GM12865 (cell line): Measurements from ENCODE around the gene PRUNE1.

ENCODE experiments used
- DNase-seq: peaks from one replicate; pipeline ENCODE4 v3.0.0; 2010; ENCODE audit warnings: low read depth
- H3K4me3 ChIP-seq: 2 replicates; pipeline ENCODE4 v1.5.1; 2011; ENCODE audit warnings: mild to moderate bottlenecking, low read depth, low read length, control low read depth
- TF ChIP-seq, protein P1 (sequence below): IDR thresholded peaks from 2 replicates; pipeline ENCODE4 v1.5.1; 2011; ENCODE audit warnings: low read length, control low read depth, low read depth, inconsistent platforms; ENCODE audit not compliant: insufficient read depth; ENCODE audit errors: missing control alignments

PRUNE1 gene

DNA sequence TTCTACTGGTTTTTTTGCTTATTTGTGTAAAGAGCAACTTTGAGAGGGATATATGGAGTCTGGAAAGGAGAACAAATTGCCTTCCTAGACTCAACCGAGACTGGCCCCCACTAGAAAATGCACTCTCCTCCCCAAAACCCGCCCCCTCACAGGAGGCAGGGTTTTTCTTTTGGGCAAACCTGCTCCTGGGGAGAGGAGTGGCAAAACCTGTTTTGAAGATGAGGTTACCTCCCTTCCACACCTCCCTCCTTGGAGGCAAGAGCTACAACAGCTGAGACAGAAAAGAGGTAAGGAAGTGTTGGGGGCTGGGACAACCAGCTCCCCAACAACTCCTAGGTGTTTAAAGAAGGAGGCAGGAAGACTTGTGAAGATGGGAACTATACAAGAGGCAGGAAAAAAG lies 28.1 kb downstream of the PRUNE1 start, which contains the start of gene BNIPL:
TSS of gene BNIPL (plus strand) at position 231 of the 400 bp plus-strand sequence. CDS start at position 371, 140 bp downstream.
- no peak for DNase-seq
- TF ChIP-seq, protein P1, sequence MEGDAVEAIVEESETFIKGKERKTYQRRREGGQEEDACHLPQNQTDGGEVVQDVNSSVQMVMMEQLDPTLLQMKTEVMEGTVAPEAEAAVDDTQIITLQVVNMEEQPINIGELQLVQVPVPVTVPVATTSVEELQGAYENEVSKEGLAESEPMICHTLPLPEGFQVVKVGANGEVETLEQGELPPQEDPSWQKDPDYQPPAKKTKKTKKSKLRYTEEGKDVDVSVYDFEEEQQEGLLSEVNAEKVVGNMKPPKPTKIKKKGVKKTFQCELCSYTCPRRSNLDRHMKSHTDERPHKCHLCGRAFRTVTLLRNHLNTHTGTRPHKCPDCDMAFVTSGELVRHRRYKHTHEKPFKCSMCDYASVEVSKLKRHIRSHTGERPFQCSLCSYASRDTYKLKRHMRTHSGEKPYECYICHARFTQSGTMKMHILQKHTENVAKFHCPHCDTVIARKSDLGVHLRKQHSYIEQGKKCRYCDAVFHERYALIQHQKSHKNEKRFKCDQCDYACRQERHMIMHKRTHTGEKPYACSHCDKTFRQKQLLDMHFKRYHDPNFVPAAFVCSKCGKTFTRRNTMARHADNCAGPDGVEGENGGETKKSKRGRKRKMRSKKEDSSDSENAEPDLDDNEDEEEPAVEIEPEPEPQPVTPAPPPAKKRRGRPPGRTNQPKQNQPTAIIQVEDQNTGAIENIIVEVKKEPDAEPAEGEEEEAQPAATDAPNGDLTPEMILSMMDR = no peak
- no peak within 1 kb of the TSS for H3K4me3 ChIP-seq

DNA sequence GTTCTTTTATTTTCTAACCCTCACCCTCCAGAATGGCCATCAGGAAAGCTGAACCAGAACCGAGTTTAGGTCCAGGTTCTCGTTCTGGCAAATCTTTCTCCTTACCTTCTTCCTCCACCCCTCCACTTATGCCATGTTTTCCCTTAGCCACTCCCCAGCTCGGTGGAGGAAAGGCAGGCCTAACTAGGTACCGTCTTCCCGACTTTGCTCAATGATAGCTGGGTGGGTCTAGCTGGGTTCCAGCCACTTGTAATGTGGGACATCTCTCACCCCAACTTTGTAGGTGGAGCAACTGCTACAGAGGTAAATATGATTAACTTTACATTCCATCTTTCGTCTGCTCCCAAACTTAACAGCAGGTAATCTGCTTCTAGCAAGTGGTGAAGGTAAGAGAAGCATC lies 28.8 kb downstream of the PRUNE1 start:
- no peak for DNase-seq
- no peak overlapping the region for H3K4me3 ChIP-seq
- TF ChIP-seq, protein P1 = no peak

DNA sequence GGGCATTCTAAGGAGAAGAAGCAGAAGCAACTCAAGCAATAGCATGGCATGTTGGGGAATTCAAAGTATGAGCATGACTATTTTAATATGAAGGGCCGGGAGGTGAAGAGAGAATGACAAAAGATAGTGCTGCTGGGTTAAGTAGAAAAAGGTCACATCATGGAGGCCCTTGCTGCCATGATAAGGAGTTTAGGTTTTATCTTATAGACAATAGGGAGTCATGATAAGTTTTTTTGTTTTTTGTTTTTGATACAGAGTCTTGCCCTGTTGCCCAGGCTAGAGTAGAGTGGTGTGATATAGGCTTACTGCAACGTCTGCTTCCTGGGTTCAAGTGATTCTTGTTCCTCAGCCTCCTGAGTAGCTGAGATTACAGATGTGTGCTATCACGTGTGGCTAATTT lies 31.3 kb downstream of the PRUNE1 start:
- TF ChIP-seq, protein P1 = no peak
- H3K4me3 ChIP-seq = no peak overlapping the region
- no peak for DNase-seq

DNA sequence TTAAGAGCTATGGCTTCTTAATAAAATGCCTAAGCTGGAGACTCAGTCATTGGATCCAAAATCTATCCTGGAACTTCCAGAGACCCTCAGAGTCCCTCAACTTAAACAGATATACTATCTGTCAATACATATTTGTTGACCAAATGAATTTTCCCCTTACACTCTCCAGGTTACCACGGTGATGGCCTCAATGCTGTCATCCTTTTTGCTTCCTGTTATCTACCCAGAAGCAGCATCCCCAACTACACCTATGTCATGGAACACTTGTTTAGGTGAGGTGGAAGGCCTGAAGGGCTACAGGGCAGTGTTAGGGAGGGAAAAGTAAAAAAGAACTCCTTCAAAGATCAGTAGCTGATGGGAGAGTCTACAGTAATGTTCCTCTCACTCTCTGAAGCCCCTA lies 34.9 kb downstream of the PRUNE1 start:
- TF ChIP-seq, protein P1 = no peak
- H3K4me3 ChIP-seq = no peak overlapping the region
- no peak for DNase-seq

DNA sequence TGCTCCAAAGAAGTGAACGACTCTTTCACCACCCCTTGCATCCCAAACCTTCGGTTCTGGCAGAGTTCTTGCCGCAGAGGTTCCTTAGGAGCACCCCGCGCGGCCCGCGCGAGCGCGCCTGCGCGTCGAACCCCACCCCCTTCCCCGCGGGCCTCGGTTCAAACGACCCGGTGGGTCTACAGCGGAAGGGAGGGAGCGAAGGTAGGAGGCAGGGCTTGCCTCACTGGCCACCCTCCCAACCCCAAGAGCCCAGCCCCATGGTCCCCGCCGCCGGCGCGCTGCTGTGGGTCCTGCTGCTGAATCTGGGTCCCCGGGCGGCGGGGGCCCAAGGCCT lies 39.3 kb downstream of the PRUNE1 start, which contains the start of gene C1orf56:
TSS of gene C1orf56 (plus strand) at position 161 of the 334 bp plus-strand sequence. CDS start at position 258, 97 bp downstream.
- peak within 1 kb of the TSS; percentile 79 for H3K4me3 ChIP-seq
- TF ChIP-seq, protein P1 = no peak
- DNase-seq = peak; percentile 78

DNA sequence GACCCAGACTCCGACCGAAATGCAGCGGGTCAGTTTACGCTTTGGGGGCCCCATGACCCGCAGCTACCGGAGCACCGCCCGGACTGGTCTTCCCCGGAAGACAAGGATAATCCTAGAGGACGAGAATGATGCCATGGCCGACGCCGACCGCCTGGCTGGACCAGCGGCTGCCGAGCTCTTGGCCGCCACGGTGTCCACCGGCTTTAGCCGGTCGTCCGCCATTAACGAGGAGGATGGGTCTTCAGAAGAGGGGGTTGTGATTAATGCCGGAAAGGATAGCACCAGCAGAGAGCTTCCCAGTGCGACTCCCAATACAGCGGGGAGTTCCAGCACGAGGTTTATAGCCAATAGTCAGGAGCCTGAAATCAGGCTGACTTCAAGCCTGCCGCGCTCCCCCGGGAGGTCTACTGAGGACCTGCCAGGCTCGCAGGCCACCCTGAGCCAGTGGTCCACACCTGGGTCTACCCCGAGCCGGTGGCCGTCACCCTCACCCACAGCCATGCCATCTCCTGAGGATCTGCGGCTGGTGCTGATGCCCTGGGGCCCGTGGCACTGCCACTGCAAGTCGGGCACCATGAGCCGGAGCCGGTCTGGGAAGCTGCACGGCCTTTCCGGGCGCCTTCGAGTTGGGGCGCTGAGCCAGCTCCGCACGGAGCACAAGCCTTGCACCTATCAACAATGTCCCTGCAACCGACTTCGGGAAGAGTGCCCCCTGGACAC lies 39.8 kb downstream of the PRUNE1 start:
- TF ChIP-seq, protein P1 = peak; percentile 68
- DNase-seq = peak; percentile 84

DNA sequence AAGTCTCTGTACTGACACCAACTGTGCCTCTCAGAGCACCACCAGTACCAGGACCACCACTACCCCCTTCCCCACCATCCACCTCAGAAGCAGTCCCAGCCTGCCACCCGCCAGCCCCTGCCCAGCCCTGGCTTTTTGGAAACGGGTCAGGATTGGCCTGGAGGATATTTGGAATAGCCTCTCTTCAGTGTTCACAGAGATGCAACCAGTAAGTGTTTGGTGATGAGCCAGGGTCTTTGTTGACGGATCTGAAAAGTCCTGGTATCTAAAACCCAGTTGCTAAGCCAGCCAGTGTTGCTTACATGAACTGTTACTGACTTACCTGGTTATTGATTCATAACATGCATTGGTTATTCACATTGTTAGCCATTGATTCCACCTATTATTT lies 40.4 kb downstream of the PRUNE1 start:
- TF ChIP-seq, protein P1 = no peak
- H3K4me3 ChIP-seq = peak overlapping the region; percentile 79
- no peak for DNase-seq

More for the DNA sequence above, 39.8 kb downstream of the PRUNE1 start:
- H3K4me3 ChIP-seq = peak overlapping the region; percentile 79
